Measurements from ENCODE around the gene EPS15.

DNA sequence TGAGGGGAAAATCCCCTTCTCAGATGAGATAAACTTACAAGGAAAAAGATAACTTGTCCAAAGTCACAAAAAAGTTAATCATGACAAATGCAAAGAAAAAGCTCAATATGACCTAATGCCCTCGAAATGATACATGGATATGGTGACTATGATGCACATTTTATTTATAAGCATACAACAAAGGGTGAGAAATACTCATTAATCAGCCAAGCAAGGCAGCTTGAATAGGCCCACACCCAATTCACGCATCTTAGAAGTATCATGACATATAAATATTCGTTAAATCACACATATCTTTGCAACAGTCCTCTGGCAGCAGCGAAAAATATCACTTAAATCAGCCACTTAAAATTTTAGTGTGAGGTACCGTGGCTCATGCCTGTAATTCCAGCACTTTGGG, 21.7 kb downstream of the EPS15 start:
- no peak for TF ChIP-seq EZH2 (IDR thresholded peaks at IDR 0.05; ENCODE audit: insufficient read depth, poor library complexity, severe bottlenecking)
- TF ChIP-seq EZH2phosphoT487 (IDR thresholded peaks at IDR 0.05; ENCODE audit: insufficient read depth, low read depth), result no peak

Measured in GM23248 (cell line).